ENCODE data around the gene TIMM10. TPM values are rescaled to one million over a fixed set of nuclear protein-coding genes. Genes with fewer than 3 reads are reported as not detected.

The TIMM10 gene
- total and polyA plus RNA-seq, 2 donors (not counting 1 experiment from before 2014, with no cell fraction given) = 32.2 to 57.6 TPM

DNA sequence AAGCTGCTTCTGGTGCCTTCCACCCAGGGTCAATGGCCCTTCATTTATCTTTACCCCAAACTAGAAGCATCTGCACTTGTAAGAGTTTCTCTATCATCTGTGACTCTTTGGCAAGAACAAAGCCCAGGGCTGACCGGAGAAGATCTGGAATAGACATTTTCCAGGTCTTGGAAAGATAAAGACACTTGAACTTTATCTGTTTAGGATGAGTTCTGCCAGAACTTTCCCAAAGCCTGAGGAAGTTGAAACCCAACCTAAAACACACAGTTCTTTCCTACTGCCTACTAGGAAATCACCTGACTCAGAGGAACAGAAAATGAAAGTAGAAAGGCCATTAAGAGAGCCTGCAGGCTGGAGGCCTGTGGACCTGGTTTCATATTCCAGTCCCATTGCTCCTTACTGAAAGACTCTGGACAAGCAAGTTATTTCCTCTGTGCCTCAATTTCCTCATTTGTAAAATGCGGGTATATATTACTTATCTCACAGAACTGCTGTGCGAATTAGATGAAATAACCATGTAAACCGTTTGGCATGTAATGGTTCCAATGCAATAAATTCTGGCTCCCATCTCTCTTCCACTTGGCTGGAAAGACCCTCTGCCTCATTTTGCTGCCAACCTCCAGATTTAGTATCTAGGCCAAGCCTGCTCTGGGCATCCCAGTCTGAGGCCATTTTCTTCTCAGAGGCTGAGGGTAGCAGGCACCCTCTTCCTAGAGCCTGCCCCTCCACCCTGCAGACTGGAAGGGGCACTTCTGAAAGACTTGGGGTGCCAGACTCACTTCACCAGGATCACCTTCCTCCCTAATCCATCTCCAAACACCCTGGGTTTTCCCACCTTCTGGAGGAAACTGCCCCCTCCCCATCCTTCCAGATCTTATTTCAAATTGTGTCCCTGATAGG, 35.7 kb upstream of the TIMM10 start:
- no peak for TF ChIP-seq EZH2 (IDR thresholded peaks at IDR 0.05; ENCODE audit: low read length, missing control alignments)
- TF ChIP-seq, protein P1, sequence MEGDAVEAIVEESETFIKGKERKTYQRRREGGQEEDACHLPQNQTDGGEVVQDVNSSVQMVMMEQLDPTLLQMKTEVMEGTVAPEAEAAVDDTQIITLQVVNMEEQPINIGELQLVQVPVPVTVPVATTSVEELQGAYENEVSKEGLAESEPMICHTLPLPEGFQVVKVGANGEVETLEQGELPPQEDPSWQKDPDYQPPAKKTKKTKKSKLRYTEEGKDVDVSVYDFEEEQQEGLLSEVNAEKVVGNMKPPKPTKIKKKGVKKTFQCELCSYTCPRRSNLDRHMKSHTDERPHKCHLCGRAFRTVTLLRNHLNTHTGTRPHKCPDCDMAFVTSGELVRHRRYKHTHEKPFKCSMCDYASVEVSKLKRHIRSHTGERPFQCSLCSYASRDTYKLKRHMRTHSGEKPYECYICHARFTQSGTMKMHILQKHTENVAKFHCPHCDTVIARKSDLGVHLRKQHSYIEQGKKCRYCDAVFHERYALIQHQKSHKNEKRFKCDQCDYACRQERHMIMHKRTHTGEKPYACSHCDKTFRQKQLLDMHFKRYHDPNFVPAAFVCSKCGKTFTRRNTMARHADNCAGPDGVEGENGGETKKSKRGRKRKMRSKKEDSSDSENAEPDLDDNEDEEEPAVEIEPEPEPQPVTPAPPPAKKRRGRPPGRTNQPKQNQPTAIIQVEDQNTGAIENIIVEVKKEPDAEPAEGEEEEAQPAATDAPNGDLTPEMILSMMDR (conservative IDR thresholded peaks at IDR 0.05 in 1 of 2, IDR thresholded peaks at IDR 0.05 in 1 of 2; ENCODE audit: low read depth in 1 of 2, low read length in 2 of 2) = no peak
- no peaks in the 10 kb centered on the region for H3K36me3 ChIP-seq (ENCODE audit: control insufficient read depth, insufficient read depth, low read length)
- DNase-seq (ENCODE audit: low read depth in 2 of 2) = peak; percentile 45 to 65
- peaks cover 12% of the 10 kb centered on the region for H3K79me2 ChIP-seq (ENCODE audit: control insufficient read depth, insufficient read depth, low read length)
- H3K4me3 ChIP-seq (replicated peaks in 1 of 4; ENCODE audit: control extremely low read depth in 1 of 4, insufficient read depth in 1 of 4, low read depth in 3 of 4, low read length in 4 of 4) = peak overlapping the region; percentile 81 to 94 (median 92)
- no peaks in the 10 kb centered on the region for H3K9me3 ChIP-seq (ENCODE audit: control insufficient read depth, insufficient read depth, low read depth, low read length)
- no peaks in the 10 kb centered on the region for H4K20me1 ChIP-seq (ENCODE audit: control insufficient read depth, extremely low read depth, insufficient read depth, low read length)
- no peaks in the 10 kb centered on the region for H3K27me3 ChIP-seq (ENCODE audit: control insufficient read depth, insufficient read depth, low read length)
- peaks cover 12% of the 10 kb centered on the region for H3K4me1 ChIP-seq (ENCODE audit: control insufficient read depth, extremely low read depth, insufficient read depth, low read length)
- H2AFZ ChIP-seq (ENCODE audit: low read length) = peak overlapping the region; percentile 61
- peak overlapping the region; percentile 100 for H3K4me2 ChIP-seq (ENCODE audit: extremely low read depth, insufficient read depth, low read length)
- H3K27ac ChIP-seq (ENCODE audit: insufficient read depth, low read length) = peak overlapping the region; percentile 34
- H3K9ac ChIP-seq (ENCODE audit: insufficient read depth, low read length) = peak overlapping the region; percentile 45

DNA sequence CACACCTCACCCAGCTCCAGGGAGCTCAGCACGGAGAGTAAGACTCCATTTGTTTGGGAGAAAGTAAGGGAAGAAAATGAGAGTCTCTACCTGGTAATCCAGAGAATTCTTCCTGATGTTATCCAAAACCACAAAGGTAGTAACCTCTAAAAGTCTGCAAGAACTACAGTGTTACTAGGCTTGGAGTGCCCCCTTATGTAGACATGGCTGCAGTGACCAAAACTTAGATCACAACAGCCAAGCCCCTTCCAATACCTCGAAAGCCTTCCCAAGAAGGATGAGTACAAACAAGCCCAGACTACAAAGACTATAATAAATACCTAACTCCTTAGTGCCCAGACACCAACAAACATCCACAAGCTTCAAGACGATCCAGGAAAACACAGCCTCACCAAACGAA, 32.0 kb upstream of the TIMM10 start:
- Histone ChIP-seq H2AFZ (ENCODE audit: low read length) (no peak overlapping the region), H3K79me2 (ENCODE audit: control insufficient read depth, insufficient read depth, low read length) (peaks cover 12% of the 10 kb centered on the region), H3K4me2 (ENCODE audit: extremely low read depth, insufficient read depth, low read length) (no peak overlapping the region), H3K9ac (ENCODE audit: insufficient read depth, low read length) (no peak overlapping the region), H3K4me1 (ENCODE audit: control insufficient read depth, extremely low read depth, insufficient read depth, low read length) (peaks cover 3% of the 10 kb centered on the region), H3K27ac (ENCODE audit: insufficient read depth, low read length) (no peak overlapping the region), H3K36me3 (ENCODE audit: control insufficient read depth, insufficient read depth, low read length) (peaks cover 7% of the 10 kb centered on the region), H3K27me3 (ENCODE audit: control insufficient read depth, insufficient read depth, low read length) (no peaks in the 10 kb centered on the region), H4K20me1 (ENCODE audit: control insufficient read depth, extremely low read depth, insufficient read depth, low read length) (no peaks in the 10 kb centered on the region), H3K4me3 (replicated peaks in 1 of 4; ENCODE audit: control extremely low read depth in 1 of 4, insufficient read depth in 1 of 4, low read depth in 3 of 4, low read length in 4 of 4) (no peak overlapping the region), H3K9me3 (ENCODE audit: control insufficient read depth, insufficient read depth, low read depth, low read length) (no peaks in the 10 kb centered on the region)
- TF ChIP-seq, protein P1 (conservative IDR thresholded peaks at IDR 0.05 in 1 of 2, IDR thresholded peaks at IDR 0.05 in 1 of 2; ENCODE audit: low read depth in 1 of 2, low read length in 2 of 2) = no peak
- no peak for TF ChIP-seq EZH2 (IDR thresholded peaks at IDR 0.05; ENCODE audit: low read length, missing control alignments)
- no peak for DNase-seq (ENCODE audit: low read depth in 2 of 2)

DNA sequence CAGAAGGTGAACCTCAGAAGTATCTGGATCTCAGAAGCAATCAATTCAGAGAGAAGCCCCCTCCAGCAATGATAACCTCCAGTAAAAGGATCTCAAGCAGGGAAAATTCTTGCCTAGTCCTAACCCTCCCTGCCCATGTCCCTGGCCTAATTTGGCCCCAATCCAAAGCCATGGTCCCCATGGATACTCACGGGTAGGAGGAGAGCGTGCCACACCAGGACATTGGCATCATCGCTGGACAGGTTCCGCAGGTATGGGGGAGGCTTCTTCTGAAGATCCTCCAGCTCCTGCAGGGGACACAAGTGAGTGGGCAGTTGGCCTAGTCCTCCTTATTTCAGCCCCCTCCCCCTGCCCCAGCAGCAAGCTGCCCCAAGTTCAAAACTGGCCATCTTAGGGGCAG, 29.6 kb upstream of the TIMM10 start:
- no peak overlapping the region for H3K27ac ChIP-seq (ENCODE audit: insufficient read depth, low read length)
- no peaks in the 10 kb centered on the region for H3K9me3 ChIP-seq (ENCODE audit: control insufficient read depth, insufficient read depth, low read depth, low read length)
- no peak overlapping the region for H3K4me3 ChIP-seq (replicated peaks in 1 of 4; ENCODE audit: control extremely low read depth in 1 of 4, insufficient read depth in 1 of 4, low read depth in 3 of 4, low read length in 4 of 4)
- H3K36me3 ChIP-seq (ENCODE audit: control insufficient read depth, insufficient read depth, low read length) = peaks cover 13% of the 10 kb centered on the region
- no peaks in the 10 kb centered on the region for H3K27me3 ChIP-seq (ENCODE audit: control insufficient read depth, insufficient read depth, low read length)
- H3K79me2 ChIP-seq (ENCODE audit: control insufficient read depth, insufficient read depth, low read length) = no peaks in the 10 kb centered on the region
- no peaks in the 10 kb centered on the region for H3K4me1 ChIP-seq (ENCODE audit: control insufficient read depth, extremely low read depth, insufficient read depth, low read length)
- TF ChIP-seq, protein P1 (conservative IDR thresholded peaks at IDR 0.05 in 1 of 2, IDR thresholded peaks at IDR 0.05 in 1 of 2; ENCODE audit: low read depth in 1 of 2, low read length in 2 of 2) = no peak
- no peak for TF ChIP-seq EZH2 (IDR thresholded peaks at IDR 0.05; ENCODE audit: low read length, missing control alignments)
- DNase-seq (ENCODE audit: low read depth in 2 of 2) = no peak
- no peak overlapping the region for H3K9ac ChIP-seq (ENCODE audit: insufficient read depth, low read length)
- H4K20me1 ChIP-seq (ENCODE audit: control insufficient read depth, extremely low read depth, insufficient read depth, low read length) = no peaks in the 10 kb centered on the region
- H2AFZ ChIP-seq (ENCODE audit: low read length) = no peak overlapping the region
- H3K4me2 ChIP-seq (ENCODE audit: extremely low read depth, insufficient read depth, low read length) = no peak overlapping the region

Data from fibroblast of lung (primary cell).